AG04450 (cell line): ENCODE measurements around the gene LIX1L. TPM values are rescaled to one million over a fixed set of nuclear protein-coding genes. Genes with fewer than 3 reads are reported as not detected.
A peak's percentile ranks its signal among the peaks of the same experiment; 100 is the strongest.

ENCODE experiments used
- CTCF ChIA-PET: fragments of 300-600, 350-600 bp; formaldehyde crosslinking; extraction: SDS; loops from one replicate; lab custom pipeline; 2022; ENCODE audit warnings: antibody characterized with exemption, inconsistent platforms; lab: Charles Lee
- POLR2A ChIA-PET: fragments of 350-600 bp; formaldehyde crosslinking; extraction: SDS; loops from one replicate; lab custom pipeline; 2021; ENCODE audit warnings: antibody characterized with exemption, inconsistent platforms; lab: Yijun Ruan, JAX
- DNase-seq: peaks from one replicate; pipeline ENCODE4 v3.0.0-alpha.2; 2011; ENCODE audit warnings: low read depth, low spot score
- H3K27ac ChIP-seq: one replicate; pipeline ENCODE4 v1.5.1; 2012; ENCODE audit warnings: low read depth, low read length, control low read depth
- H3K27me3 ChIP-seq: one replicate; pipeline ENCODE4 v1.6.0; 2012; ENCODE audit warnings: low read length; ENCODE audit not compliant: control insufficient read depth, insufficient read depth
- H3K4me3 ChIP-seq: 2 replicates; pipeline ENCODE4 v1.5.1; 2011; ENCODE audit warnings: mild to moderate bottlenecking, low read depth, low read length, control low read depth
- H3K9me3 ChIP-seq: 2 replicates; pipeline ENCODE4 v1.5.1; 2012; ENCODE audit warnings: low read length; ENCODE audit not compliant: control insufficient read depth, insufficient read depth
- polyA plus RNA-seq: library from polyadenylated mRNA; depleted of rRNA; stranded (reverse); fragments of >200 nt; gene quantifications from 2 replicates; pipeline ENCODE4 v1.2.3, GENCODE V29; 2011
- TF ChIP-seq, protein P1 (sequence below): IDR thresholded peaks from 2 replicates; pipeline ENCODE4 v1.5.1; 2011; ENCODE audit warnings: low read depth, low read length, control low read depth, inconsistent platforms

The LIX1L gene
- polyA plus RNA-seq, 1 experiment, result 47.2 TPM

DNA sequence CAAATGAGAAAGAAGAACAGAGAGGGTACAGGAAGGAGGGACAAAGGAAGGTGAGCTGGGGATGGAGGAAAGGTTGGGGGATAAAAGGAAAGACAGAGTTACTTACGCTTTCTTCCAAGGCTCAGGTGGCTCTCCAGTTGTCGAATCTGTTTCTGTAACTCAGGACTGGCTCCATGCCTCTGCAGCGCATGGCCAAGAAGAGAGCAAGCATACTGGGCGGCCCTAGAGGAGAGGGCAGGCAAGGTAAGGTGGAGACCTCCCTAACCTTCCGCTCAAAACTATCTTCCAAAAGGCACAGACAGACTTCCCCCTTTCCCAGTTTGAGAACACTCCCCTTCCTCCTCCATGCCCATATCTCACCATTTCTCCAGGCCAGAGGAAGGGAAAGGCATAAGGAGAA, 40.2 kb downstream of the LIX1L start:
- CTCF ChIA-PET, result no interaction called here
- Histone ChIP-seq H3K9me3 (no peaks in the 10 kb centered on the region), H3K4me3 (peak overlapping the region; percentile 95), H3K27ac (no peak overlapping the region), H3K27me3 (no peaks in the 10 kb centered on the region)
- TF ChIP-seq, protein P1, sequence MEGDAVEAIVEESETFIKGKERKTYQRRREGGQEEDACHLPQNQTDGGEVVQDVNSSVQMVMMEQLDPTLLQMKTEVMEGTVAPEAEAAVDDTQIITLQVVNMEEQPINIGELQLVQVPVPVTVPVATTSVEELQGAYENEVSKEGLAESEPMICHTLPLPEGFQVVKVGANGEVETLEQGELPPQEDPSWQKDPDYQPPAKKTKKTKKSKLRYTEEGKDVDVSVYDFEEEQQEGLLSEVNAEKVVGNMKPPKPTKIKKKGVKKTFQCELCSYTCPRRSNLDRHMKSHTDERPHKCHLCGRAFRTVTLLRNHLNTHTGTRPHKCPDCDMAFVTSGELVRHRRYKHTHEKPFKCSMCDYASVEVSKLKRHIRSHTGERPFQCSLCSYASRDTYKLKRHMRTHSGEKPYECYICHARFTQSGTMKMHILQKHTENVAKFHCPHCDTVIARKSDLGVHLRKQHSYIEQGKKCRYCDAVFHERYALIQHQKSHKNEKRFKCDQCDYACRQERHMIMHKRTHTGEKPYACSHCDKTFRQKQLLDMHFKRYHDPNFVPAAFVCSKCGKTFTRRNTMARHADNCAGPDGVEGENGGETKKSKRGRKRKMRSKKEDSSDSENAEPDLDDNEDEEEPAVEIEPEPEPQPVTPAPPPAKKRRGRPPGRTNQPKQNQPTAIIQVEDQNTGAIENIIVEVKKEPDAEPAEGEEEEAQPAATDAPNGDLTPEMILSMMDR, result no peak
- no peak for DNase-seq
- POLR2A ChIA-PET, result interaction anchor here (1.4 to 2.4 kb wide), 2 partner anchors 10 to 25 kb away, joined by 12 to 15 read pairs; partner anchors contain the start of gene RBM8A

DNA sequence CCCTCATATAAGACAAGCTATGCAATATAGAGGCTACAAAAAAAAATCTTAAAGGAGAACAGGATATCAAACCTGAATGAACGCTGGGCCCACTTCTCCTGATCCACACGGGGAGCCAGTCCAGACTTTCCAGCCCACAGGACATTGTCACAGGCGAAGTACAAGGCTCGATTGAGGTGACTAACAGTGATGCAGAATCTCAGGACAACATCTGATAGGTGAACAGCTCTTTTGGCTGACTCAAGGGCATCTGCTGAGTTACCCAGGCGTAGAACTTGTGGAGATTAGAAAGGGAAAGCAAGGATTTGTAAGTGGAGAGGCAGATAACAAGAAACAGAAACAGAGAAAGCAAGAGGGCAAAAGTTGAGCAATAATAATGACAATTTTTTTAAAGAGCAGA, 41.1 kb downstream of the LIX1L start:
- no peak overlapping the region for H3K4me3 ChIP-seq
- H3K27me3 ChIP-seq, result no peaks in the 10 kb centered on the region
- ChIA-PET CTCF (interaction anchor here (0.8 to 4.1 kb wide), 3 partner anchors 25 to 91 kb away, joined by 4 to 27 read pairs (median 11); partner anchors contain the start of gene NUDT17), POLR2A (no interaction called here)
- TF ChIP-seq, protein P1, result no peak
- no peak overlapping the region for H3K27ac ChIP-seq
- no peaks in the 10 kb centered on the region for H3K9me3 ChIP-seq
- DNase-seq, result no peak

DNA sequence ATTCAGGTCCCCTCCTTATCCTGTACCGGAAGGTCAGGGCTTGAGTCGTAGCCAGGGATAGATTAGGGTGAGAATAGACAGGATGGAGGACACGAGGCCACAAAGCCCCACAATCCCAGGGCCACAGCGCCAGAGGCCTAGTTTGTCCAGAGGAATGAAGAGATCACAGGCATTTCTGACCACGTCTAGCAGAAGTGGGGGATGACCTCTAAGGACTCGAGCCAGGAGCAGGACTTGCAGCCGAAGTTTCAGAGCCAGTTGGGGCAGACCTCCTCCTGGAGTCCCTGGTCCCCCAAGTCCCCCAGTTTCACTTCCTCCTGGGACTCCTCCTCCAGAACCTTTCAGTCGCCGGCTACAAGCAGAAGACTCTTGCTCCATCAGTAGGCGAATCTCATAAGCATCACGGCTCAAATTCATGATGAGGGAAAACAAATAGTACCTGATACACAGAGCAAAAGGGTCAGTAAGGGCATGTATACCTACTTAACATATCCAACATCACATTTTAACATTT, 45.6 kb downstream of the LIX1L start:
- ChIA-PET POLR2A (interaction anchor here (0.7 to 1.3 kb wide), 3 partner anchors 10 to 69 kb away, joined by 3 to 4 read pairs (median 4); no protein-coding TSS in a partner anchor), CTCF (interaction anchor here (5.6 to 6.8 kb wide), 2 partner anchors 21 to 68 kb away, joined by 50 to 133 read pairs; partner anchors contain the start of gene NUDT17)
- no peak for DNase-seq

DNA sequence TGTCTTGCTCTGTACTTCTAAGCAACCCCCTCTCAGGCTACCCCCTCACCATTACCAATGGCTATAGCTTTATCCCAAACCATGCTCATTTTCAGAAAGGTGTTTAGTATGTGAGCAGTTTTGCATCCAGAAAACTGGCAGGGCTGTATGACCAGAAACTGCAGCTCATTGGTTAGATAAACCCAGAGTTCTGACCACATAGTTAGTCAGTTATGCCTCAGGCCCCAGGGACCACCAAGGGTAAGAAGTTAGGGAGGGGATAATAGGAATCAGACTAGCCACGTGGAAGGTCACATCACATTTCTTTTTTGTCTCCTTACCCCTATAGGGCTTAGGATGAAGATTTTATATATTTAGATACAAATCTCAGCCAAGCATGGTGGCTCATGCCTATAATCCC, 49.2 kb downstream of the LIX1L start:
- Histone ChIP-seq H3K27ac (no peak overlapping the region), H3K27me3 (no peaks in the 10 kb centered on the region), H3K9me3 (no peaks in the 10 kb centered on the region), H3K4me3 (no peak overlapping the region)
- CTCF ChIA-PET, result interaction anchor here (1.0 to 6.8 kb wide), 8 partner anchors 10 to 64 kb away, joined by 3 to 133 read pairs (median 14); partner anchors contain the start of genes NUDT17 and PIAS3
- POLR2A ChIA-PET, result interaction anchor here (1.0 to 1.5 kb wide), 2 partner anchors 17 to 63 kb away, joined by 3 to 5 read pairs; partner anchors contain the start of gene NUDT17
- DNase-seq, result no peak
- TF ChIP-seq, protein P1, result no peak

More for the DNA sequence above, 45.6 kb downstream of the LIX1L start:
- no peaks in the 10 kb centered on the region for H3K27me3 ChIP-seq
- no peak overlapping the region for H3K27ac ChIP-seq
- H3K4me3 ChIP-seq, result no peak overlapping the region
- TF ChIP-seq, protein P1, result no peak
- no peaks in the 10 kb centered on the region for H3K9me3 ChIP-seq
